Erythroblast (primary cell): ENCODE measurements around the gene DICER1.

ENCODE experiments used
- GATA1 ChIP-seq: IDR thresholded peaks from 2 replicates; pipeline ENCODE4 v1.6.1; 2011; ENCODE audit warnings: low read depth, mild to moderate bottlenecking, control low read depth, low read length, moderate library complexity
- POLR2A ChIP-seq: IDR thresholded peaks from 2 replicates; pipeline ENCODE4 v1.6.1; 2011; ENCODE audit warnings: mild to moderate bottlenecking, low read length

DNA sequence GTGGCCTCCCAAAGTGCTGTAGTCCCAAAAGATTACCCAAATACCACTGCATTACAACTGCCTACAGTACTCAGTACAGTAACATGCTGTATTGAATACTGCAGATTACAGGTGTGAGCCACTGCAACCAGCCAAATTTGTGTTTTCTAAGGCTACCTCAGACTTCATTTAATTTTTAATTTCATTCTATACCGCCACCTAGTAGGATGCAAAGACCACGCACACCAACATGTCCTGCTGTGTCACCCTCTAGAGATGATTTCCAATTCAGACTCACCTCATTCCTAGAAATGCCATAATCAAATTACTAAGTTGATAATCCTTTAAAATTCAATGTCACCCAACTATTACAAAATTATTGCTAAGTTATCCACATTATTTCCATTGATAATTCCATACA is 15.1 kb downstream of the DICER1 start:
- TF ChIP-seq POLR2A, result no peak
- TF ChIP-seq GATA1, result no peak
